Mucosa of rectum (tissue), 2 donors: Measurements from ENCODE around the gene SORCS2.

Experiments used
- H3K27ac ChIP-seq, 2 donors: one replicate each; pipeline ENCODE4 v1.7.0; 2013; ENCODE audit warnings: inconsistent platforms in 2 of 2, low read depth in 2 of 2, low read length in 2 of 2
- H3K27me3 ChIP-seq, 2 donors: one replicate each; pipeline ENCODE4 v1.7.0; 2013; ENCODE audit warnings: low read length in 2 of 2; ENCODE audit not compliant: control insufficient read depth in 2 of 2, insufficient read depth in 2 of 2
- H3K36me3 ChIP-seq, 2 donors: one replicate each; pipeline ENCODE4 v1.7.0; 2013; ENCODE audit warnings: low read length in 2 of 2; ENCODE audit not compliant: control insufficient read depth in 2 of 2, insufficient read depth in 2 of 2
- H3K4me1 ChIP-seq, 2 donors: one replicate each; pipeline ENCODE4 v1.7.0; 2013; ENCODE audit warnings: low read length in 2 of 2, mild to moderate bottlenecking in 1 of 2; ENCODE audit not compliant: control insufficient read depth in 2 of 2, insufficient read depth in 2 of 2
- H3K4me3 ChIP-seq, 2 donors: one replicate each; pipeline ENCODE4 v1.7.0; 2013; ENCODE audit warnings: low read length in 2 of 2
- H3K9ac ChIP-seq, 2 donors: one replicate each; pipeline ENCODE4 v1.7.0; 2013; ENCODE audit warnings: low read length in 2 of 2, low read depth in 1 of 2, mild to moderate bottlenecking in 1 of 2
- H3K9me3 ChIP-seq, 2 donors: one replicate each; pipeline ENCODE4 v1.7.0; 2013; ENCODE audit warnings: low read length in 2 of 2; ENCODE audit not compliant: control insufficient read depth in 2 of 2
- donor health status: healthy.
- donor health status: Normal muscosa, but diverticular disease.

Gene SORCS2

GRCh38 chr4:7425124-7425523 lies 232.8 kb downstream of the SORCS2 start:
- Histone ChIP-seq H3K27ac (no peak overlapping the region), H3K9me3 (no peaks in the 10 kb centered on the region), H3K27me3 (no peaks in the 10 kb centered on the region), H3K36me3 (no peaks in the 10 kb centered on the region), H3K4me3 (no peak overlapping the region), H3K4me1 (no peaks in the 10 kb centered on the region), H3K9ac (no peak overlapping the region)

- Histone ChIP-seq H3K9me3 (no peaks in the 10 kb centered on the region), H3K4me1 (no peaks in the 10 kb centered on the region), H3K27ac (no peak overlapping the region), H3K36me3 (no peaks in the 10 kb centered on the region), H3K9ac (no peak overlapping the region), H3K4me3 (no peak overlapping the region), H3K27me3 (no peaks in the 10 kb centered on the region)
These were observed 233.5 kb downstream of the SORCS2 start for GRCh38 chr4:7425591-7426468.

- Histone ChIP-seq H3K27me3 (no peaks in the 10 kb centered on the region), H3K27ac (no peak overlapping the region), H3K36me3 (no peaks in the 10 kb centered on the region), H3K4me1 (no peaks in the 10 kb centered on the region), H3K9ac (no peak overlapping the region), H3K4me3 (no peak overlapping the region), H3K9me3 (no peaks in the 10 kb centered on the region)
These were observed 234.3 kb downstream of the SORCS2 start for GRCh38 chr4:7426525-7427171.

- Histone ChIP-seq H3K4me3 (no peak overlapping the region), H3K4me1 (no peaks in the 10 kb centered on the region), H3K9me3 (no peaks in the 10 kb centered on the region), H3K27me3 (no peaks in the 10 kb centered on the region), H3K27ac (no peak overlapping the region), H3K9ac (no peak overlapping the region), H3K36me3 (no peaks in the 10 kb centered on the region)
These were observed 235.0 kb downstream of the SORCS2 start for GRCh38 chr4:7427361-7427760.

DNA sequence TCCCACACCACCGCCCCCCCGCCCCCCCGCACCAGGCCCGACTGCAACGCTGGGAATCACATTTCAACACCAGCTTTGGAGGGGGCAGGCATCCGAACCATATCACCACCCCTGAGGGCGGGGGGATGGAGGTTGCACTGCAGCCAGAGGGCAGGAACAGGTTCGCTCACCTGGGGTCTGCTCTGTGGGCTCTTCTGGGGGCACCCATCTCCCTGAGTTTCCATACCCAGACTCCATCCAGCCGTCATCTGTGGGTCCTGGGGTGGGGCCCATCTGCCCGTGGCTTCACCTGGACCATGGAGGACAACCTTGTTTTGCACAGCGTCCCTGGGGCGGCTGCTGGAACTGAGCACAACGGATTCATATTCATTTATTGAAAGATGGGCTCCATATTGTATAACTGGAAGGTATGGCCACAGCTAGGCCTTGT lies 235.5 kb downstream of the SORCS2 start:
- no peak overlapping the region for H3K27ac ChIP-seq
- H3K9me3 ChIP-seq: no peaks in the 10 kb centered on the region
- H3K4me3 ChIP-seq: no peak overlapping the region
- no peaks in the 10 kb centered on the region for H3K27me3 ChIP-seq
- H3K9ac ChIP-seq: no peak overlapping the region
- H3K36me3 ChIP-seq: no peaks in the 10 kb centered on the region
- no peaks in the 10 kb centered on the region for H3K4me1 ChIP-seq

GRCh38 chr4:7428261-7429068 lies 236.1 kb downstream of the SORCS2 start:
- Histone ChIP-seq H3K9me3 (no peaks in the 10 kb centered on the region), H3K9ac (no peak overlapping the region), H3K27ac (no peak overlapping the region), H3K4me3 (no peak overlapping the region), H3K36me3 (no peaks in the 10 kb centered on the region), H3K4me1 (no peaks in the 10 kb centered on the region), H3K27me3 (no peaks in the 10 kb centered on the region)

DNA sequence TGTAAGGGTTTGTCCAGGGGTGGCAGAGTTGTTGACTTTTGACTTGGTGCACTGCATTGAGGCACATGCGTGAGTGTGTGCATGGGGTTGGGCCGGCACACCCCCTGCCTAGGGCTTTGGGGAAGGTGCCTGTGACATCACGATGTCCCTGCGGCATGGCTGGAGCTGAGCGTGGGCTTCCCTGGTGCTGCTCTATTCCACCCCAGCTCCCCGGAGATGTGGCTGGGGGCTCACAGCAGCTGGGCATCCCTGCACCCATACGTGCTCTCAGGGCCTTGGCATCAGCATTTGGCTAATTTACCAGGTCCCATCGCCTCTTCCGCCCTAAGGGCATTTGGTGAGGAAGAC lies 236.7 kb downstream of the SORCS2 start:
- H3K4me3 ChIP-seq: no peak overlapping the region
- H3K9ac ChIP-seq: no peak overlapping the region
- H3K27me3 ChIP-seq: no peaks in the 10 kb centered on the region

DNA sequence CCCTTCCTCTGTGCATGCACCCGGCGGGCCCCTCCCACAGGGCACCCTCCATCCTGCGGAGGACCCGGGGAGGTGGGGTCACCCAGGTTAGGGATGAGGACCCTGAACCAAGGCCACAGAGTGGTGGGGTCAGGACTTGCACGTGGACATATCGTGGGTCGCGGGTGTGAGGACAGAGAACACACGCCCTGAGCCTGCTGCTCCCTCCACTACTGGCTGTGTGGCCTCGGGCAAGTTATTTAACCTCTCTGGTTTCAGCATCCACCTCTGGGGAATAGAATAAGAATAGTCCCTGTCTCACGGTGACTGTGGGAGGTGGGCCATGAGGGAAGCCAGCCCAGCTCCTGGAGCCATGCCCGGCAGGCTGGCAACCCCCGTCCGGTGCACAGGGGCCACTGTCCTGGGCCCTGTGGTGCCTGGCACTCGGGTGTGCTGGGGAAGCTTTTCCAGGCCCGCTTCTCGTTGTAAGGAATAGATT lies 237.3 kb downstream of the SORCS2 start:
- H3K4me1 ChIP-seq: no peaks in the 10 kb centered on the region
- H3K27me3 ChIP-seq: no peaks in the 10 kb centered on the region
- H3K9ac ChIP-seq: no peak overlapping the region
- H3K36me3 ChIP-seq: no peaks in the 10 kb centered on the region
- H3K4me3 ChIP-seq: no peak overlapping the region
- H3K9me3 ChIP-seq: no peaks in the 10 kb centered on the region
- H3K27ac ChIP-seq: no peak overlapping the region

More for the DNA sequence above, 236.7 kb downstream of the SORCS2 start:
- Histone ChIP-seq H3K27ac (no peak overlapping the region), H3K4me1 (no peaks in the 10 kb centered on the region), H3K9me3 (no peaks in the 10 kb centered on the region), H3K36me3 (no peaks in the 10 kb centered on the region)

GRCh38 chr4:7430368-7430964 lies 238.1 kb downstream of the SORCS2 start:
- no peak overlapping the region for H3K9ac ChIP-seq
- H3K4me3 ChIP-seq: no peak overlapping the region
- H3K36me3 ChIP-seq: no peaks in the 10 kb centered on the region
- H3K4me1 ChIP-seq: no peaks in the 10 kb centered on the region
- H3K27ac ChIP-seq: no peak overlapping the region
- H3K9me3 ChIP-seq: no peaks in the 10 kb centered on the region
- H3K27me3 ChIP-seq: no peaks in the 10 kb centered on the region
